Retina (tissue), 1 donor: ENCODE results near the gene HAUS1.
"Not testable (repeated sequence)": the region's sequence is repeated elsewhere in the genome, so short reads cannot be mapped to it uniquely, and the experiment has no call there.

Experiments used
- DNase-seq: peaks from one replicate; pipeline ENCODE4 v3.0.0-alpha.2; 2016

Gene HAUS1

GRCh38 chr18:46095532-46095931 is 8.7 kb upstream of the HAUS1 start:
- no peak for DNase-seq

- DNase-seq = peak; percentile 18
Observed at GRCh38 chr18:46096651-46097300, 7.4 kb upstream of the HAUS1 start.

- DNase-seq = no peak
Observed at GRCh38 chr18:46097431-46097800, 6.8 kb upstream of the HAUS1 start.

- peak; percentile 98 for DNase-seq
Observed at GRCh38 chr18:46097801-46098615, 6.2 kb upstream of the HAUS1 start, which contains the start of gene ATP5F1A. Gene ATP5F1A (minus strand): TSS chr18:46098296. CDS start chr18:46098231, 65 bp downstream.

- DNase-seq = no peak
Observed at GRCh38 chr18:46098616-46098933, 5.6 kb upstream of the HAUS1 start.

GRCh38 chr18:46099463-46099862 is 4.7 kb upstream of the HAUS1 start:
- DNase-seq = no peak

- DNase-seq = no peak
Observed at GRCh38 chr18:46109386-46109785, 5.2 kb downstream of the HAUS1 start.

GRCh38 chr18:46110406-46110805 is 6.2 kb downstream of the HAUS1 start:
- DNase-seq = no peak

- DNase-seq = no peak
Observed at GRCh38 chr18:46113751-46114150, 9.6 kb downstream of the HAUS1 start.

GRCh38 chr18:46126625-46127024 is 22.4 kb downstream of the HAUS1 start:
- not testable (repeated sequence) for DNase-seq

- DNase-seq = no peak
Observed at GRCh38 chr18:46130061-46130460, 25.9 kb downstream of the HAUS1 start.

- not testable (repeated sequence) for DNase-seq
Observed at GRCh38 chr18:46130549-46130948, 26.4 kb downstream of the HAUS1 start.

GRCh38 chr18:46133534-46133933 is 29.3 kb downstream of the HAUS1 start:
- no peak for DNase-seq

- peak; percentile 16 for DNase-seq
Observed at GRCh38 chr18:46134920-46135675, 30.9 kb downstream of the HAUS1 start.

- no peak for DNase-seq
Observed at GRCh38 chr18:46140173-46140572, 36.0 kb downstream of the HAUS1 start.

- DNase-seq = no peak
Observed at GRCh38 chr18:46141199-46141598, 37.0 kb downstream of the HAUS1 start.

GRCh38 chr18:46148810-46149209 is 44.6 kb downstream of the HAUS1 start:
- DNase-seq = peak; percentile 73

- DNase-seq = no peak
Observed at GRCh38 chr18:46152436-46152807, 48.2 kb downstream of the HAUS1 start.

- peak; percentile 63 for DNase-seq
Observed at GRCh38 chr18:46152808-46153617, 48.8 kb downstream of the HAUS1 start.

- no peak for DNase-seq
Observed at GRCh38 chr18:46155641-46156051, 51.5 kb downstream of the HAUS1 start.

- DNase-seq = no peak
Observed at GRCh38 chr18:46156124-46156745, 52.0 kb downstream of the HAUS1 start.

- DNase-seq = no peak
Observed at GRCh38 chr18:46156843-46157242, 52.7 kb downstream of the HAUS1 start.
